A673 (cell line): ENCODE results near the gene SESN1. TPM values are rescaled to one million over a fixed set of nuclear protein-coding genes. Genes with fewer than 3 reads are reported as not detected.

ENCODE experiments used
- BruUV-seq: library from RNA; stranded (reverse); fragments of 400-500 nt; replicated peaks from 2 replicates; lab custom pipeline; 2021; lab: Mats Ljungman, UMichigan
- CTCF ChIA-PET: fragments of 300-600 bp; sonication (Branson Sonifier 250); formaldehyde crosslinking; loops from one replicate; lab custom pipeline; 2022; ENCODE audit warnings: antibody characterized with exemption; lab: Charles Lee
- POLR2A ChIA-PET: fragments of 300-600 bp; sonication (Branson Sonifier 250); formaldehyde crosslinking; loops from one replicate; lab custom pipeline; 2022; ENCODE audit warnings: antibody characterized with exemption; ENCODE audit not compliant: low non-redundant PET; lab: Charles Lee
- DNase-seq: peaks from one replicate; pipeline ENCODE4 v3.0.0-alpha.2; 2015; ENCODE audit warnings: low spot score
- H3K27ac ChIP-seq: fragments of 200-600 bp; sonication (generic); 2 replicates; pipeline ENCODE4 v1.5.1; 2016; ENCODE audit warnings: mixed run types, low read depth, mild to moderate bottlenecking, mixed read lengths, antibody characterized with exemption, low read length; ENCODE audit not compliant: poor library complexity, severe bottlenecking
- H3K27me3 ChIP-seq: fragments of 200-600 bp; sonication (generic); replicated peaks from 2 replicates; pipeline ENCODE4 v1.6.1; 2017; ENCODE audit warnings: mixed run types, low read depth, mild to moderate bottlenecking, mixed read lengths, antibody characterized with exemption, low read length; ENCODE audit not compliant: insufficient read depth, poor library complexity
- H3K36me3 ChIP-seq: fragments of 200-600 bp; sonication (generic); 2 replicates; pipeline ENCODE4 v1.6.1; 2016; ENCODE audit warnings: mixed run types, mild to moderate bottlenecking, mixed read lengths, antibody characterized with exemption, low read length; ENCODE audit not compliant: insufficient read depth, poor library complexity, severe bottlenecking
- H3K4me1 ChIP-seq: fragments of 200-600 bp; sonication (generic); 2 replicates; pipeline ENCODE4 v1.6.1; 2017; ENCODE audit warnings: mixed run types, mild to moderate bottlenecking, mixed read lengths, antibody characterized with exemption, low read length; ENCODE audit not compliant: insufficient read depth, poor library complexity, severe bottlenecking
- H3K4me3 ChIP-seq: fragments of 200-600 bp; sonication (generic); 2 replicates; pipeline ENCODE4 v1.5.1; 2016; ENCODE audit warnings: low read depth, mixed run types, mild to moderate bottlenecking, mixed read lengths, low read length; ENCODE audit not compliant: poor library complexity, severe bottlenecking
- H3K9me3 ChIP-seq: fragments of 200-600 bp; sonication (generic); 2 replicates; pipeline ENCODE4 v1.6.1; 2016; ENCODE audit warnings: mixed run types, low read depth, mild to moderate bottlenecking, mixed read lengths, antibody characterized with exemption, low read length; ENCODE audit not compliant: poor library complexity, severe bottlenecking
- EZH2 ChIP-seq: fragments of 200-600 bp; sonication (generic); IDR thresholded peaks from 2 replicates; pipeline ENCODE4 v1.6.1; 2017; ENCODE audit warnings: borderline replicate concordance, low read depth, mild to moderate bottlenecking, mixed read lengths, antibody characterized with exemption, low read length; ENCODE audit not compliant: poor library complexity, severe bottlenecking
- intact Hi-C: fragments of 100-400 bp; cut with micrococcal nuclease; formaldehyde crosslinking; loops from one replicate; pipeline ENCODE4 v1.10.0; 2022; ENCODE audit not compliant: unreplicated experiment
- total RNA-seq: library from RNA; stranded (reverse); gene quantifications from 2 replicates; pipeline ENCODE4 v1.2.3, GENCODE V29; 2021
- TF ChIP-seq, protein P1 (sequence below): fragments of 300-800, 200-600 bp; sonication (generic); conservative IDR thresholded peaks from 2 replicates; pipeline ENCODE4 v1.5.1; 2017; ENCODE audit warnings: low read depth, mild to moderate bottlenecking, antibody characterized with exemption, low read length, moderate library complexity, mixed read lengths

The SESN1 gene
- total RNA-seq, 1 experiment from 2014 or later: 4.1 TPM

DNA sequence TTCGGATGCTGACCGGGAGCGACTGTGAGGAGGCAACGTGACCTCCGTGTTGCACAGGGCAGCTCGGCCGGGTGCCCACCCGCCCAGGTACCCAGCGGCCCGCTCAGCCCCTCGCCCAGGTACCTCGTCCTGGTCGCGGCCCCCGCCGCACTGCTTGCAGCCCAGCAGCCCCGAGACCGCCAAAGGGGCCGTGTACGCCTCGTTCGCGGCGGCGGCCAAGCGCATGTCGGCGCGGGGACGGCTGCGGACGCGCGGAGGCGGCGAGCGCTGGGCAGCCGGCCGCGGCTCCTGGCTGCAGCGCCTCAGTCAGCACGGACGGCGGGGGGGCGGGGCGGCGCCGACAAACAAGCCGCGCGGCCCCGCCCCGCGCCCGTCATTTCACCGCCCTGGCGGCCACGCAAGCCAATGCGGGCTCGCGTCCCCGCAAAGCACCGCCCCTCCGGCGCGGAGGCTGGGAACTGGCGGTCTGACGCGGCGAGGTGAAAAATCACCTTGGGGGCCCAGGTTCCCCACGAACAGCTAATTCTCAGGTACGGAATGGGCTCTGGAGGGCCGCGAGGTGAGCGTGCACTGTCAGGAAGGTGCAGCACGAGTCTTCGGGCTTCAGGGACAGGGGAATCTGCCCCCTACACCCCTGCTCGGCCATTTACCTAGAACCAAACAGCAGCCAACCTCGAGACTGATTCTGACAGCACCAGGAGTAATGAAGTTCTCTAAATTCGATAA lies 85.2 kb downstream of the SESN1 start:
- CTCF ChIA-PET: no interaction called here

DNA sequence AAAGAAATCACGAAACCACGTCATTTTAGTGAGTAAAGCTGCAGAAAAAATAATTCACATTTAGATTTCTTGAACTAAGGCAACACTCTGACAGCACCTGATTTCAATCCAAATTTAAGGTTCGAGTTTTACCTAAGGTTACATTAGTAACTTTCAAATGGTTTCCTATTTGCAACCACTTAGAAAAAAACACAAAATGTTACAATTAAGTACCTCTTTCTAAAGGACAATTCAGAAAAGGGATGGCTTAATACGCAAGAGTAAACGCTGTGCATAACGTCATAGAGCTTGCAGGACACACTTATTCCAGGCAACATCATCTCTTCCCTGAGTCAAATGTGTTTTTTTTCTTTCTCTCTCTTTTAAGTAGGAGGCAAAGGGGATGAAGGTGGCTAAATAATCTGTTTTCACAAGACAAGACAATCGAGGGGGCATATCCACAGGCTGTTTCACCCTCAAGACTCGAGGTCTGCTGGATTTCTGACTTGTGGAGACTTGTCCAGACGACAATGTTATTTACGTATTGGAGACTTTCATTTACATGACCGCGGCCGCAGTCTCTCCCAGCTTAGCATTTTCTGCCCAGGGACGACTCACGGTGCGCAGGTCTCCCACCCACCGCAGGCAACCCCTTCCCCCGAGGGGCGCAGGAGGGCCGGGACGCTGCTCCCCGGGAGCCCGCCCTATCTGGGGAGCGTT lies 86.0 kb downstream of the SESN1 start:
- DNase-seq: peak; percentile 14
- Histone ChIP-seq H3K27me3 (no peaks in the 10 kb centered on the region), H3K27ac (peak overlapping the region; percentile 60), H3K9me3 (no peaks in the 10 kb centered on the region), H3K36me3 (no peaks in the 10 kb centered on the region), H3K4me3 (peak overlapping the region; percentile 70), H3K4me1 (no peaks in the 10 kb centered on the region)
- POLR2A ChIA-PET: no interaction called here
- BruUV-seq: no TSS peak
- intact Hi-C loops: no loop called here
- TF ChIP-seq EZH2: no peak
- TF ChIP-seq, protein P1, sequence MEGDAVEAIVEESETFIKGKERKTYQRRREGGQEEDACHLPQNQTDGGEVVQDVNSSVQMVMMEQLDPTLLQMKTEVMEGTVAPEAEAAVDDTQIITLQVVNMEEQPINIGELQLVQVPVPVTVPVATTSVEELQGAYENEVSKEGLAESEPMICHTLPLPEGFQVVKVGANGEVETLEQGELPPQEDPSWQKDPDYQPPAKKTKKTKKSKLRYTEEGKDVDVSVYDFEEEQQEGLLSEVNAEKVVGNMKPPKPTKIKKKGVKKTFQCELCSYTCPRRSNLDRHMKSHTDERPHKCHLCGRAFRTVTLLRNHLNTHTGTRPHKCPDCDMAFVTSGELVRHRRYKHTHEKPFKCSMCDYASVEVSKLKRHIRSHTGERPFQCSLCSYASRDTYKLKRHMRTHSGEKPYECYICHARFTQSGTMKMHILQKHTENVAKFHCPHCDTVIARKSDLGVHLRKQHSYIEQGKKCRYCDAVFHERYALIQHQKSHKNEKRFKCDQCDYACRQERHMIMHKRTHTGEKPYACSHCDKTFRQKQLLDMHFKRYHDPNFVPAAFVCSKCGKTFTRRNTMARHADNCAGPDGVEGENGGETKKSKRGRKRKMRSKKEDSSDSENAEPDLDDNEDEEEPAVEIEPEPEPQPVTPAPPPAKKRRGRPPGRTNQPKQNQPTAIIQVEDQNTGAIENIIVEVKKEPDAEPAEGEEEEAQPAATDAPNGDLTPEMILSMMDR: no peak
- CTCF ChIA-PET: no interaction called here

More for the DNA sequence above, 85.2 kb downstream of the SESN1 start:
- BruUV-seq: no TSS peak
- Histone ChIP-seq H3K4me3 (peak overlapping the region; percentile 70), H3K4me1 (no peaks in the 10 kb centered on the region), H3K9me3 (no peaks in the 10 kb centered on the region), H3K36me3 (no peaks in the 10 kb centered on the region), H3K27ac (peak overlapping the region; percentile 60), H3K27me3 (no peaks in the 10 kb centered on the region)
- POLR2A ChIA-PET: no interaction called here
- TF ChIP-seq, protein P1: no peak
- no peak for TF ChIP-seq EZH2
- intact Hi-C loops: no loop called here
- peak; percentile 92 for DNase-seq

- intact Hi-C loops: no loop called here
These were observed 86.6 kb downstream of the SESN1 start for GRCh38 chr6:109008054-109008453.

More at GRCh38 chr6:109008054-109008453, 86.6 kb downstream of the SESN1 start:
- H3K27ac ChIP-seq: no peak overlapping the region
- no peaks in the 10 kb centered on the region for H3K4me1 ChIP-seq
- no TSS peak for BruUV-seq
- H3K36me3 ChIP-seq: no peaks in the 10 kb centered on the region
- ChIA-PET CTCF (no interaction called here), POLR2A (no interaction called here)
- no peaks in the 10 kb centered on the region for H3K9me3 ChIP-seq
- no peak for TF ChIP-seq EZH2
- TF ChIP-seq, protein P1: no peak
- no peak for DNase-seq
- H3K4me3 ChIP-seq: no peak overlapping the region
- H3K27me3 ChIP-seq: no peaks in the 10 kb centered on the region
